Activated T-helper 1 cell treated with Interleukin-2 at 50 U/mL for 16 hours (primary cell): ENCODE results near the gene ODAD4.

Experiments
- DNase-seq: peaks from one replicate; pipeline ENCODE4 v3.0.0-alpha.2; 2020; ENCODE audit warnings: low read depth

Gene ODAD4, protein sequence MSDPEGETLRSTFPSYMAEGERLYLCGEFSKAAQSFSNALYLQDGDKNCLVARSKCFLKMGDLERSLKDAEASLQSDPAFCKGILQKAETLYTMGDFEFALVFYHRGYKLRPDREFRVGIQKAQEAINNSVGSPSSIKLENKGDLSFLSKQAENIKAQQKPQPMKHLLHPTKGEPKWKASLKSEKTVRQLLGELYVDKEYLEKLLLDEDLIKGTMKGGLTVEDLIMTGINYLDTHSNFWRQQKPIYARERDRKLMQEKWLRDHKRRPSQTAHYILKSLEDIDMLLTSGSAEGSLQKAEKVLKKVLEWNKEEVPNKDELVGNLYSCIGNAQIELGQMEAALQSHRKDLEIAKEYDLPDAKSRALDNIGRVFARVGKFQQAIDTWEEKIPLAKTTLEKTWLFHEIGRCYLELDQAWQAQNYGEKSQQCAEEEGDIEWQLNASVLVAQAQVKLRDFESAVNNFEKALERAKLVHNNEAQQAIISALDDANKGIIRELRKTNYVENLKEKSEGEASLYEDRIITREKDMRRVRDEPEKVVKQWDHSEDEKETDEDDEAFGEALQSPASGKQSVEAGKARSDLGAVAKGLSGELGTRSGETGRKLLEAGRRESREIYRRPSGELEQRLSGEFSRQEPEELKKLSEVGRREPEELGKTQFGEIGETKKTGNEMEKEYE

GRCh38 chr17:41930009-41930832 is at the start of gene ODAD4:
Gene ODAD4 (plus strand): TSS chr17:41930617. CDS start chr17:41930724, 107 bp downstream.
- DNase-seq, result peak; percentile 94

- DNase-seq, result no peak
Observed at GRCh38 chr17:41882756-41883155, 47.7 kb upstream of the ODAD4 start.

GRCh38 chr17:41885733-41886132 is 44.7 kb upstream of the ODAD4 start:
- DNase-seq, result no peak

DNA sequence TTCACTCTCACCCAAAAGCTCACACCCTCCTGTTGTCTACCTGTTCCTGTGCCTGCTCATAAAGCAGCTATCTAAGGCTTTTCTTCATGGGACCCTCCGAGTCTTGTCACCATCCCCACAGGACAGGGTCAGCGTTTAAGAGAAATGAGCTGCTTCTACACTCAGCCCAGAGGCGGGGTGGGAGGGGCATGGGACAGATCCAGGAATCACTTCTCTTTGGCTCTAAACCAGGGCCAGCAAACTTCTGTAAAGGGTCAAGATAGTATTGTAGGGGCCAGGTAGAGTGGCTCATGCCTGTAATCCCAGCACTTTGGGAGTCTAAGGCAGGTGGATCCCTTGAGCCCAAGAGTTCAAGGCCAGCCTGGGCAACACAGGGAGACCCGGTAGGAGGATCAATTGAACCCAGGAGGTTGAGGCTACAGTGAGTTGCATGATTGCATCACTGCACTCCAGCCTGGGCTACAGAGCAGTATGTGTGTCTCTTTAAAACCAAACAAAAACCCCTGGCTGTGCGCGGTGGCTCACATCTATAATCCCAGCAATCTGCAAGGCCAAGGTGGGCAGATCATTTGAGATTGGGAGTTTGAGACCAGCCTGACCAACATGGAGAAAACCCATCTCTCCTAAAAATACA is 42.0 kb upstream of the ODAD4 start:
- no peak for DNase-seq

- DNase-seq, result no peak
Observed at GRCh38 chr17:41891135-41892020, 39.0 kb upstream of the ODAD4 start.

DNA sequence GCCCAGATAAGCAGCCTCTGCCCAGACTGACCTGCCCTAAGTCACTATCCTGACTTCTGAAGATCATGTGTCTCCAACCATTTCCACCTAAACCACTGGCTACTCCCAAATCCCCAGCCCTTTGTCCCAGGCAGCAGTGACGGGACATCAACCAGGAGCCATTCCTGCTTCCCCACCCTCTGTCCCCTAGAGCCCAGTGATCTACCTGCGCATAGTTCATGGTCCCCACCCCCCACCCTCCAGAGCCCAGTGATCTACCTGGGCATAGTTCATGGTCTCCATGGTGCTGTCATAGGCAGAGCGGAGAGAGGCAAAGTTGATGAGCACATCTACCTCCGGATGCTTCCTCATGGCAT is 38.4 kb upstream of the ODAD4 start:
- DNase-seq, result no peak

- DNase-seq, result no peak
Observed at GRCh38 chr17:41893384-41893783, 37.0 kb upstream of the ODAD4 start.

DNA sequence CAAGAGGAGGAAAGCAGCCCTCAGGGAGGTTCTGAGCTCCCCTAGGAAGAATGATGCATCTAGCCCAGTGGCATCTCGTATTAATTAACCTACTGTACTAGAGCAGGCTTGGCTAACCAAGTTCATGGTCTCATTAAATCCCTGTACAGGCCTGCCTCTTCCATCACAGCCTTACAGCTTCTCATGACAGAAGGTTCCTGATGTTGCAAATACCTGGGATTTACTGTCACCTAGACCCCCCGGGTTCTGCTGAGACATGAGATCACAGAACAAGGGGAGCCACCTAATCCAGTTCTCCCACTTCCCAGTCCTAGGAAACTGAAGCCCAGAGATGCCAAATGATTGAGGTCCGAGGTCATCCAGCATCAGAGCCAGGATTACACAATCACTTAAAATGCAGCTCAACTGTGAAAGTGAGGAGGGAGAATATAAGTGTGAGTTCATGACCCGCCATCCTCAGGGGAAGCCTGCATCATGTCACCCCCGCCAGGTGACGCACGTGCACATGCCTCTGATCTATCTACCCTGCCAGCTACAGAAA is 35.6 kb upstream of the ODAD4 start:
- no peak for DNase-seq

GRCh38 chr17:41895617-41896016 is 34.8 kb upstream of the ODAD4 start:
- no peak for DNase-seq

- no peak for DNase-seq
Observed at GRCh38 chr17:41896726-41897125, 33.7 kb upstream of the ODAD4 start.

GRCh38 chr17:41901646-41902045 is 28.8 kb upstream of the ODAD4 start:
- DNase-seq, result no peak

- no peak for DNase-seq
Observed at GRCh38 chr17:41904242-41904841, 26.1 kb upstream of the ODAD4 start.

GRCh38 chr17:41905172-41905571 is 25.2 kb upstream of the ODAD4 start:
- no peak for DNase-seq

GRCh38 chr17:41906465-41907184 is 23.8 kb upstream of the ODAD4 start:
- no peak for DNase-seq

DNA sequence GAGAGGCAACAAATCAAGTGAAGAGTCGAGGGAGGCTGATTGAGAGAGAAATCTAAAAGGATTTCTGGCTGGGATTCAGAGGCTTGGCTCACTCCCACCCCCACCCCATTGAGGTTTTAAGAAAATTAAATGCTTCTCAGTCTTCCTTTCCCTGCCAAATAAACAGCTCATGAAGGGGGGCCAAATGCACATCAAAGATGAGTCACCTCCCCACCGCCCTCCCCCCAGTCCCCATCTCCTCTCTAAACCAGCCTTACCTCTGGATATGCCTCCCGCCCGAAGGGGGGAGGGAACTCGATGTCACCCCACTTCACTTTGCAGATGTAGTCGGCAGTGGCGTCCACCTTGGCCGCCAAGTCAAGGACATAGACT is 23.2 kb upstream of the ODAD4 start:
- DNase-seq, result no peak

GRCh38 chr17:41907633-41908539 is 22.5 kb upstream of the ODAD4 start:
- DNase-seq, result no peak

GRCh38 chr17:41909088-41909487 is 21.3 kb upstream of the ODAD4 start:
- DNase-seq, result no peak

DNA sequence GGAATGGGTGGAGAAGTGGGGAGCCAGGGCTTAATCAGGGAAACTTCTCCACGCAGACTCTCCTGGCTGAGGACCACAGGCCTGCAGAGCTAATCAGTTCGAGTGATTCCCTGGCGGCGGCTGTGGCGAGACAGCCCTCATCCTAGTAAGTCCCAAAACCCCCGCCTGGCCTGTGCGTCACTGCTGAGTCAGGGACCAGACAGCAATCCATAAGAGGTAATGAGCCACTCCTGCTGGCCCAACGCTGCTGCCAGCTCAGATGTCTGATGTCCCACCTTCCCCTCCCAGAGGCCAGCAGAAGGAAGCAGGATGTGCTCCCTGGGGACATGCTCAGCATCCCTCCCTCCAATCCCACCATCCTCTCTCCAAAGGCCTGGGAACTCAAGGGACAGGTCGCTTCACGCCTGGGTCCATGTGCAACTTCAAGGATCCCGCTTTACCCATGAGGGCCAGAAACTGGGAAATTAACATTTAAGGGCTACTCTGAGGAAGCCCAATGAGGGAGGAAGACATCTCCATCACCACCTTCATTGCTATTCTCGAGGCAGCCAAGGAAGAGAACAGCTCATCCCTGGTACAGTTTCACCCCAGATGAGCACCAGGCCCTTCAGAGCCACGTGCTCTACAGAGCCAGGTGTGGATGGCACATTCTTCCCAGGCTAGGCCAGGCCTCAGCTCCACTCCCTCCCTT is 19.6 kb upstream of the ODAD4 start:
- no peak for DNase-seq
